Measurements from ENCODE around the gene TOM1L2. TPM values are rescaled to one million over a fixed set of nuclear protein-coding genes. Genes with fewer than 3 reads are reported as not detected.

Gene TOM1L2
- total and polyA plus RNA-seq, 2 experiments from 2014 or later, result 21.5 to 29.6 TPM

DNA sequence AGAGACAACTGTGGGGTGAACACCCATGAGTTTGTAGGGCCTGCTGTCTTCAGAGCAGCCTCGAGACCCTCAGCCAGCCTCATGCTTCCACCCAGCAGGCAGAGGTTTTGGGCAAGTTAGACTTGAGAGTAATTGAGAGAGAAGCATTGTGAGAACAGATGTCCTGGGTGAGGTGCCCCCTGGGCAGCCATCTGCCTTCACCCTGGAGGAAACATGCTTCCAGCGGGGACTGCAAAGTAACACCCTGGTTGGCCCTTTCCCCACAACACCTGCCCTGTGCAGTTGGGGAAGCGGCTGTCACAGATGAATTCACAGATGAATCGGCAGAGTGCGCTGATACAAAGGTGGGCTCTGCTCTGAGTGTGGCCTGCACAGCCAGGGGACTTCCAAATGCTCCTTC, 43.4 kb upstream of the TOM1L2 start:
- Histone ChIP-seq H2AFZ (no peak overlapping the region), H3K79me2 (no peaks in the 10 kb centered on the region), H3K27ac (no peak overlapping the region), H4K20me1 (ENCODE audit: insufficient read depth, poor library complexity, severe bottlenecking) (no peaks in the 10 kb centered on the region), H3K4me1 (ENCODE audit: insufficient read depth) (peaks cover 7% of the 10 kb centered on the region), H3K27me3 (no peaks in the 10 kb centered on the region), H3K9me3 (ENCODE audit: low read depth) (no peaks in the 10 kb centered on the region), H3K4me3 (no peak overlapping the region), H3K4me2 (no peak overlapping the region), H3K9me2 (replicated peaks; ENCODE audit: insufficient read depth) (no peaks in the 10 kb centered on the region), H3K36me3 (replicated peaks; ENCODE audit: insufficient read depth, low read depth) (no peaks in the 10 kb centered on the region)
- DNase-seq (ENCODE audit: low spot score), result no peak
- WGBS (ENCODE audit: low lambda C conversion rate, missing lambda C conversion rate), result 97% methylated on average over 5 of the region's 5 CpGs
- TF ChIP-seq EZH2 (IDR thresholded peaks at IDR 0.05; ENCODE audit: borderline replicate concordance) (no peak), EZH2phosphoT487 (IDR thresholded peaks at IDR 0.05; ENCODE audit: low read depth, severe bottlenecking, unreplicated experiment) (no peak)
- TF ChIP-seq, protein P1, sequence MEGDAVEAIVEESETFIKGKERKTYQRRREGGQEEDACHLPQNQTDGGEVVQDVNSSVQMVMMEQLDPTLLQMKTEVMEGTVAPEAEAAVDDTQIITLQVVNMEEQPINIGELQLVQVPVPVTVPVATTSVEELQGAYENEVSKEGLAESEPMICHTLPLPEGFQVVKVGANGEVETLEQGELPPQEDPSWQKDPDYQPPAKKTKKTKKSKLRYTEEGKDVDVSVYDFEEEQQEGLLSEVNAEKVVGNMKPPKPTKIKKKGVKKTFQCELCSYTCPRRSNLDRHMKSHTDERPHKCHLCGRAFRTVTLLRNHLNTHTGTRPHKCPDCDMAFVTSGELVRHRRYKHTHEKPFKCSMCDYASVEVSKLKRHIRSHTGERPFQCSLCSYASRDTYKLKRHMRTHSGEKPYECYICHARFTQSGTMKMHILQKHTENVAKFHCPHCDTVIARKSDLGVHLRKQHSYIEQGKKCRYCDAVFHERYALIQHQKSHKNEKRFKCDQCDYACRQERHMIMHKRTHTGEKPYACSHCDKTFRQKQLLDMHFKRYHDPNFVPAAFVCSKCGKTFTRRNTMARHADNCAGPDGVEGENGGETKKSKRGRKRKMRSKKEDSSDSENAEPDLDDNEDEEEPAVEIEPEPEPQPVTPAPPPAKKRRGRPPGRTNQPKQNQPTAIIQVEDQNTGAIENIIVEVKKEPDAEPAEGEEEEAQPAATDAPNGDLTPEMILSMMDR (IDR thresholded peaks at IDR 0.05; ENCODE audit: poor library complexity), result no peak

- TF ChIP-seq EZH2phosphoT487 (IDR thresholded peaks at IDR 0.05; ENCODE audit: low read depth, severe bottlenecking, unreplicated experiment) (no peak), EZH2 (IDR thresholded peaks at IDR 0.05; ENCODE audit: borderline replicate concordance) (no peak)
- TF ChIP-seq, protein P1 (IDR thresholded peaks at IDR 0.05; ENCODE audit: poor library complexity), result no peak
- no peak for DNase-seq (ENCODE audit: low spot score)
- Histone ChIP-seq H3K27ac (no peak overlapping the region), H3K27me3 (no peaks in the 10 kb centered on the region), H3K4me2 (no peak overlapping the region), H3K9me3 (ENCODE audit: low read depth) (no peaks in the 10 kb centered on the region), H3K4me1 (ENCODE audit: insufficient read depth) (peaks cover 7% of the 10 kb centered on the region), H3K4me3 (no peak overlapping the region), H4K20me1 (ENCODE audit: insufficient read depth, poor library complexity, severe bottlenecking) (no peaks in the 10 kb centered on the region), H3K36me3 (replicated peaks; ENCODE audit: insufficient read depth, low read depth) (no peaks in the 10 kb centered on the region), H3K79me2 (no peaks in the 10 kb centered on the region), H3K9me2 (replicated peaks; ENCODE audit: insufficient read depth) (no peaks in the 10 kb centered on the region), H2AFZ (no peak overlapping the region)
- WGBS (ENCODE audit: low lambda C conversion rate, missing lambda C conversion rate), result 97% methylated on average over 6 of the region's 6 CpGs
Observed at GRCh38 chr17:18014006-18014405, 41.8 kb upstream of the TOM1L2 start.

- H3K9me2 ChIP-seq (replicated peaks; ENCODE audit: insufficient read depth), result no peaks in the 10 kb centered on the region
- no peak overlapping the region for H3K4me2 ChIP-seq
- no peaks in the 10 kb centered on the region for H3K36me3 ChIP-seq (replicated peaks; ENCODE audit: insufficient read depth, low read depth)
- no peaks in the 10 kb centered on the region for H3K9me3 ChIP-seq (ENCODE audit: low read depth)
- H2AFZ ChIP-seq, result no peak overlapping the region
- WGBS (ENCODE audit: low lambda C conversion rate, missing lambda C conversion rate), result 94% methylated on average over 5 of the region's 5 CpGs
- TF ChIP-seq, protein P1 (IDR thresholded peaks at IDR 0.05; ENCODE audit: poor library complexity), result no peak
- TF ChIP-seq EZH2 (IDR thresholded peaks at IDR 0.05; ENCODE audit: borderline replicate concordance) (no peak), EZH2phosphoT487 (IDR thresholded peaks at IDR 0.05; ENCODE audit: low read depth, severe bottlenecking, unreplicated experiment) (no peak)
- H3K27ac ChIP-seq, result no peak overlapping the region
- no peaks in the 10 kb centered on the region for H4K20me1 ChIP-seq (ENCODE audit: insufficient read depth, poor library complexity, severe bottlenecking)
- H3K79me2 ChIP-seq, result no peaks in the 10 kb centered on the region
- DNase-seq (ENCODE audit: low spot score), result no peak
- no peaks in the 10 kb centered on the region for H3K27me3 ChIP-seq
- no peak overlapping the region for H3K4me3 ChIP-seq
- H3K4me1 ChIP-seq (ENCODE audit: insufficient read depth), result no peaks in the 10 kb centered on the region
Observed at GRCh38 chr17:18011286-18011685, 39.1 kb upstream of the TOM1L2 start.
